SK-N-MC (cell line): ENCODE results near the gene HELZ.

Source experiments
- DNase-seq: peaks from one replicate; pipeline ENCODE4 v3.0.0-alpha.2; 2011; ENCODE audit warnings: low read depth, low spot score
- H3K27ac ChIP-seq: fragments of 200-600 bp; sonication (generic); 2 replicates; pipeline ENCODE4 v1.5.1; 2016; ENCODE audit warnings: mixed run types
- H3K36me3 ChIP-seq: fragments of 200-600 bp; sonication (generic); 2 replicates; pipeline ENCODE4 v1.6.1; 2017; ENCODE audit warnings: antibody characterized with exemption, low read length, mixed read lengths; ENCODE audit not compliant: insufficient read depth
- H3K4me3 ChIP-seq: fragments of 200-600 bp; sonication (generic); 2 replicates; pipeline ENCODE4 v1.5.1; 2016
- H3K9ac ChIP-seq: fragments of 200-600 bp; sonication (generic); 2 replicates; pipeline ENCODE4 v1.8.0; 2017; ENCODE audit warnings: mixed run types, mixed read lengths; ENCODE audit not compliant: insufficient read length
- H3K9me3 ChIP-seq: fragments of 200-600 bp; sonication (generic); 2 replicates; pipeline ENCODE4 v1.6.1; 2017; ENCODE audit warnings: low read depth, mild to moderate bottlenecking, antibody characterized with exemption, low read length, moderate library complexity, mixed read lengths
- EZH2 ChIP-seq: fragments of 200-600 bp; sonication (generic); IDR thresholded peaks from one replicate; pipeline ENCODE4 v1.6.1; 2017; ENCODE audit warnings: antibody characterized with exemption
- FOXP2 ChIP-seq: optimal IDR thresholded peaks from 2 replicates; pipeline ENCODE3; 2011; ENCODE audit warnings: mild to moderate bottlenecking, moderate library complexity; ENCODE audit not compliant: insufficient read depth; ENCODE audit errors: extremely low read length, control extremely low read depth
- POLR2AphosphoS5 ChIP-seq: IDR thresholded peaks from 2 replicates; pipeline ENCODE4 v1.6.1; 2012; ENCODE audit warnings: mild to moderate bottlenecking, low read depth, low read length, borderline replicate concordance

Gene HELZ

GRCh38 chr17:67196422-67196821 is 48.6 kb downstream of the HELZ start:
- no peak for DNase-seq
- Histone ChIP-seq H3K36me3 (peaks cover 57% of the 10 kb centered on the region), H3K27ac (no peak overlapping the region), H3K4me3 (no peak overlapping the region), H3K9ac (no peak overlapping the region), H3K9me3 (no peaks in the 10 kb centered on the region)
- TF ChIP-seq EZH2 (no peak), POLR2AphosphoS5 (no peak), FOXP2 (no peak)

DNA sequence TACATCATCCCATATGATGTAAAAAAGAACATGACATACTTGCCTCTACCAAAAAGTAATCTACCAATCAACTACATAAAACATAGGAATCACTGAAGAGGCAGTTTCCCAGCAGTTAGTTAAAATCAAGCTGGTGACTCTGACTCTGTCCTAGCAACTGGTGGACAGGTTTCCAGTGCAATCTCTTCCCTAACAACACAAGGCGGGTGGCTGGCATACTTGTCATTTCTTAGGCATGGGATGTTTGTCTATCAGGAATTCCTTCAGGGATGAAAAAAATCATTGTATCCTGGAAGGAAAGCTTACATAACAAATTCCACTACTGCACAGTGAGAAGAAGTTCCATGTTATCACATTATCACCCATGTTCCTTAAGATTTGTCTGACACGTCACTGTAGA is 50.9 kb downstream of the HELZ start:
- Histone ChIP-seq H3K27ac (no peak overlapping the region), H3K9me3 (no peaks in the 10 kb centered on the region), H3K4me3 (no peak overlapping the region), H3K36me3 (peaks cover 44% of the 10 kb centered on the region), H3K9ac (no peak overlapping the region)
- no peak for TF ChIP-seq FOXP2
- TF ChIP-seq EZH2, result no peak
- TF ChIP-seq POLR2AphosphoS5, result no peak
- DNase-seq, result no peak

DNA sequence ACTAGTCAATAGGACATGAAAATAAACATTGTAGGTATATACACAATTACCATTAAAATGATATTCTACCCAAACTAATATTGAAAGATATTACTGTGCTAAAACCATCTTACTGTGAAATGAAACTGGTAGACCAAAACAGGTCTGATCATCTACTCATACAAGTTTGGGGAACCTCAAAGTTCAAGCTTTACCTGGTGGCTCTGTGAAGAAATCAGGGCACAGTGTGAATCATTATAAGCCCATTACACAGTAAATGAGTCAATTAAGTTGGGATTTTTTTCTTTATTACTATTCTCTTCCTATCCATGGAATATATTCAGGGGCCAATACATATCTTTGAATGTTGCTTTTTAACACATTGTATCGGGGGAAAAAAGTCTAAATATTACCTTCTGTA is 57.1 kb downstream of the HELZ start:
- Histone ChIP-seq H3K9ac (no peak overlapping the region), H3K9me3 (no peaks in the 10 kb centered on the region), H3K4me3 (no peak overlapping the region), H3K36me3 (peaks cover 30% of the 10 kb centered on the region), H3K27ac (no peak overlapping the region)
- no peak for DNase-seq
- TF ChIP-seq EZH2, result no peak
- no peak for TF ChIP-seq FOXP2
- TF ChIP-seq POLR2AphosphoS5, result no peak

GRCh38 chr17:67186782-67187181 is 58.2 kb downstream of the HELZ start:
- Histone ChIP-seq H3K27ac (no peak overlapping the region), H3K36me3 (peaks cover 28% of the 10 kb centered on the region), H3K4me3 (no peak overlapping the region), H3K9me3 (no peaks in the 10 kb centered on the region), H3K9ac (no peak overlapping the region)
- no peak for TF ChIP-seq EZH2
- no peak for DNase-seq

DNA sequence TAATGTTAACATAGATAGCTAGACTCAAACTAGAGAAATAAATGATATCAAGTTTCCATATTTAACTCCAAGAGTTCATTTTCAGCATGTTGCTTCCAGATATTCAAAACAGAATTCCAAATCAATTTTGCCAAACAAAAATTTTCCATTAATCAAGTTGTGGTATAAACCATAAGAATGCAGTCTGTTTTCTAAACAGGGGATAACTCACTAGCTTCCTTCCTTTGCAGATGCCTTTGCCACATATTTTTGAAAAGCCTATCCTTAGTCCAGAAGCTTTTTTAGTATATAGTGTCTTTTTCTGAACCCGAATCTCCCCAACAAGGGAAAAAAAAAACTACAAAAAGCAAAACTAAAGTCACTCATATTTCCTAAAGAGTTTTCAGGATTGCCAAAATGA is 61.5 kb downstream of the HELZ start:
- Histone ChIP-seq H3K27ac (no peak overlapping the region; the same call in 1 of the 2 replicates), H3K36me3 (peaks cover 24% of the 10 kb centered on the region)
- TF ChIP-seq EZH2 (no peak), FOXP2 (no peak), POLR2AphosphoS5 (no peak)

DNA sequence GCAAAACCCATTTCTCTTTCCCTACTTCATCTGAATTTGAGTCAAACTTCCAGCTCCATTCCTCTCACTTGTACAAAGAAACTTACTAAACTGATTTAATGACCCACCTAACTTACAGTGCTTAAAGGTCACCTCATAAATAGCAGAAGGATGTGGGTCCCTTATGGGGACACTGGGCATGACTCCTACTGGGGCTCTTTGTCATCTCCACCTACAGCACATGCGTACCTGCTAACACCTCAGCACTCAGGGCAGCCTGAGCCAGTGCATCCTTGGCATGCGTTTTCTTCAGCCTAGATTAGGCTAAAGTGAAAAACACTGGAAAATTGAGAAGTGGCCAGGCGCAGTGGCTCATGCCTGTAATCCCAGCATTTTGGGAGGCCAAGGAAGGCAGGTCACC is 63.2 kb downstream of the HELZ start:
- no peak overlapping the region for H3K9ac ChIP-seq
- no peak for DNase-seq

More for the DNA sequence above, 61.5 kb downstream of the HELZ start:
- Histone ChIP-seq H3K4me3 (no peak overlapping the region), H3K9me3 (no peaks in the 10 kb centered on the region), H3K9ac (no peak overlapping the region)
- no peak for DNase-seq

GRCh38 chr17:67180275-67180674 is 64.7 kb downstream of the HELZ start:
- Histone ChIP-seq H3K27ac (no peak overlapping the region), H3K36me3 (peaks cover 30% of the 10 kb centered on the region), H3K4me3 (no peak overlapping the region), H3K9ac (no peak overlapping the region), H3K9me3 (no peaks in the 10 kb centered on the region)
- no peak for TF ChIP-seq POLR2AphosphoS5
- TF ChIP-seq FOXP2, result no peak
- TF ChIP-seq EZH2, result no peak
- DNase-seq, result no peak

More for the DNA sequence above, 63.2 kb downstream of the HELZ start:
- Histone ChIP-seq H3K9me3 (no peaks in the 10 kb centered on the region), H3K36me3 (peaks cover 23% of the 10 kb centered on the region), H3K27ac (no peak overlapping the region), H3K4me3 (no peak overlapping the region)
- TF ChIP-seq EZH2, result no peak
- no peak for TF ChIP-seq FOXP2
- no peak for TF ChIP-seq POLR2AphosphoS5

GRCh38 chr17:67178555-67178954 is 66.4 kb downstream of the HELZ start:
- DNase-seq, result no peak
- no peak overlapping the region for H3K27ac ChIP-seq
- TF ChIP-seq EZH2 (no peak), POLR2AphosphoS5 (no peak), FOXP2 (no peak)
- no peak overlapping the region for H3K4me3 ChIP-seq
- H3K9me3 ChIP-seq, result no peaks in the 10 kb centered on the region
- H3K9ac ChIP-seq, result no peak overlapping the region
- H3K36me3 ChIP-seq, result peaks cover 41% of the 10 kb centered on the region

DNA sequence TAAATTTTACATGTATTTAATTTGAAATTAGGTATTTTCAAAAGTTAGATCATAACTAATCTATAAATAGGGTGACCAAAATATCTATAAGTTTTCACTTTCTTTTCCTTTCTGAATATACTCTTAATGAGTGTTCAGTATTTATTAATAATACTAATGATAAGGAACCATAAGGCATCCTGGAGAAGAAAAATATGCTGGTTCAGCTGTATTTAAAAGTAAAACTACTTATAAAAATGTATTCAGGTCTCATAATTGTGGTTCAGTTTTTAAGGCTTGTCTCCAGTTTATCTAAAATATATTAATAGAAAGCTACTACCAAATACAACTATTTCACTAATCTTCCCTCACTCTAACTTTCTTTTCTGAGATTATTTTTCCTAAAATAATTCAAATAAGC is 67.3 kb downstream of the HELZ start:
- H3K36me3 ChIP-seq, result peaks cover 42% of the 10 kb centered on the region
- TF ChIP-seq FOXP2, result no peak
- no peak for TF ChIP-seq EZH2
- no peak for TF ChIP-seq POLR2AphosphoS5
- no peak overlapping the region for H3K4me3 ChIP-seq
- H3K9ac ChIP-seq, result no peak overlapping the region
- H3K9me3 ChIP-seq, result no peaks in the 10 kb centered on the region
- no peak overlapping the region for H3K27ac ChIP-seq
- no peak for DNase-seq

DNA sequence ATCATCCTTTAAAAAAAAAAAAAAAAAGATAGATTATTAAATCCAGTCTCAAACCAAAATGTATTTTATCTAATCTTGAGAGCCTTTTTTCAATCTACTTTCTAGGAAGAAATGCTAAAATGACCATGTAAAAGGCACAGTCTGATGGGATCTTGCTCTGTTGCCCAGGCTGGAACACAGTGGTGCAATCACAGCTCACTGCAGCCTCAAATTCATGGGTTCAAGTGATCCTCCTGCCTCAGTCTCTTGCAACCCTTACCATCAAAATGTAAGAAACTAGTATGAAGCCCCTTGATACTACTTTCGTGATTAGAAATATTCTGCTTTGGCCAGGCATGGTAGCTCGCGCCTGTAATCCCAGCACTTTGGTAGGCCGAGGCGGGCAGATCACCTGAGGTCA is 70.8 kb downstream of the HELZ start:
- Histone ChIP-seq H3K36me3 (peaks cover 40% of the 10 kb centered on the region), H3K9me3 (no peaks in the 10 kb centered on the region), H3K27ac (no peak overlapping the region), H3K9ac (no peak overlapping the region), H3K4me3 (no peak overlapping the region)
- no peak for DNase-seq
- TF ChIP-seq POLR2AphosphoS5 (no peak), FOXP2 (no peak), EZH2 (no peak)
